Measurements from ENCODE around the gene BAIAP2.

BAIAP2 gene

GRCh38 chr17:81128338-81128737 is 93.4 kb downstream of the BAIAP2 start:
- TF ChIP-seq ZFX (IDR thresholded peaks at IDR 0.05) = no peak
- TF ChIP-seq CTCF (conservative IDR thresholded peaks at IDR 0.05) = no peak
- H3K27ac ChIP-seq = no peak overlapping the region

- H3K27ac ChIP-seq = no peak overlapping the region
These were observed 93.8 kb downstream of the BAIAP2 start for GRCh38 chr17:81128774-81129173.

GRCh38 chr17:81129289-81129688 is 94.3 kb downstream of the BAIAP2 start:
- H3K27ac ChIP-seq = no peak overlapping the region
- TF ChIP-seq ZFX (IDR thresholded peaks at IDR 0.05) = no peak
- no peak for TF ChIP-seq CTCF (conservative IDR thresholded peaks at IDR 0.05)

More at GRCh38 chr17:81128774-81129173, 93.8 kb downstream of the BAIAP2 start:
- TF ChIP-seq ZFX (IDR thresholded peaks at IDR 0.05) (no peak), CTCF (conservative IDR thresholded peaks at IDR 0.05) (no peak)

- TF ChIP-seq CTCF (conservative IDR thresholded peaks at IDR 0.05) (no peak), ZFX (IDR thresholded peaks at IDR 0.05) (no peak)
- H3K27ac ChIP-seq = no peak overlapping the region
These were observed 94.9 kb downstream of the BAIAP2 start for GRCh38 chr17:81129711-81130367.

GRCh38 chr17:81130385-81131361 is 95.7 kb downstream of the BAIAP2 start:
- no peak overlapping the region for H3K27ac ChIP-seq
- TF ChIP-seq CTCF (conservative IDR thresholded peaks at IDR 0.05) (no peak), ZFX (IDR thresholded peaks at IDR 0.05) (no peak)

- no peak for TF ChIP-seq ZFX (IDR thresholded peaks at IDR 0.05)
- H3K27ac ChIP-seq = no peak overlapping the region
These were observed 96.7 kb downstream of the BAIAP2 start for GRCh38 chr17:81131486-81132196.

- TF ChIP-seq CTCF (conservative IDR thresholded peaks at IDR 0.05) (no peak), ZFX (IDR thresholded peaks at IDR 0.05) (no peak)
- no peak overlapping the region for H3K27ac ChIP-seq
These were observed 97.2 kb downstream of the BAIAP2 start for GRCh38 chr17:81132197-81132540.

Data from C4-2B (cell line).